ENCODE data around the gene PGLYRP2.

- TF ChIP-seq CTCF (IDR thresholded peaks at IDR 0.05) (no peak), POLR2A (IDR thresholded peaks at IDR 0.05) (no peak)
These were observed 59.8 kb downstream of the PGLYRP2 start for GRCh38 chr19:15419413-15420025.

All from lower leg skin (tissue), 3 donors.